BLaER1 treated with 17β-estradiol and CSF1 and Interleukin-3, amounts not matched to agents 10 nM and 100 nM (cell line): ENCODE results near the gene DEFB115.

ENCODE experiments used
- H3K27ac ChIP-seq, 11 experiments: shearing (Covaris generic); formaldehyde crosslinking; 2 replicates each; pipeline ENCODE4 v1.8.1; 2022
- H3K27me3 ChIP-seq, 11 experiments: shearing (Covaris generic); formaldehyde crosslinking; 2 replicates each; pipeline ENCODE4 v1.8.1; 2022
- H3K36me3 ChIP-seq, 11 experiments: shearing (Covaris generic); formaldehyde crosslinking; 2 replicates each; pipeline ENCODE4 v1.8.1; 2022
- H3K4me1 ChIP-seq, 10 experiments: shearing (Covaris generic); formaldehyde crosslinking; 2 replicates each; pipeline ENCODE4 v1.8.1; 2022
- H3K4me2 ChIP-seq, 11 experiments: shearing (Covaris generic); formaldehyde crosslinking; 2 replicates each; pipeline ENCODE4 v1.8.1; 2022
- H3K4me3 ChIP-seq, 10 experiments: shearing (Covaris generic); formaldehyde crosslinking; 2 replicates each; pipeline ENCODE4 v1.8.1; 2022
- H3K9ac ChIP-seq, 11 experiments: shearing (Covaris generic); formaldehyde crosslinking; 2 replicates each; pipeline ENCODE4 v1.8.1; 2022
- H3K9me3 ChIP-seq, 11 experiments: shearing (Covaris generic); formaldehyde crosslinking; replicated peaks in 1 of 11; 2 replicates each; pipeline ENCODE4 v1.8.1; 2022
- H4K20me1 ChIP-seq, 11 experiments: shearing (Covaris generic); formaldehyde crosslinking; 2 replicates each; pipeline ENCODE4 v1.8.1; 2022
- Cebpa-rat ChIP-seq, 11 experiments: shearing (Covaris generic); IDR thresholded peaks; 2 replicates each; pipeline ENCODE4 v1.8.1; 2022

The DEFB115 gene

DNA sequence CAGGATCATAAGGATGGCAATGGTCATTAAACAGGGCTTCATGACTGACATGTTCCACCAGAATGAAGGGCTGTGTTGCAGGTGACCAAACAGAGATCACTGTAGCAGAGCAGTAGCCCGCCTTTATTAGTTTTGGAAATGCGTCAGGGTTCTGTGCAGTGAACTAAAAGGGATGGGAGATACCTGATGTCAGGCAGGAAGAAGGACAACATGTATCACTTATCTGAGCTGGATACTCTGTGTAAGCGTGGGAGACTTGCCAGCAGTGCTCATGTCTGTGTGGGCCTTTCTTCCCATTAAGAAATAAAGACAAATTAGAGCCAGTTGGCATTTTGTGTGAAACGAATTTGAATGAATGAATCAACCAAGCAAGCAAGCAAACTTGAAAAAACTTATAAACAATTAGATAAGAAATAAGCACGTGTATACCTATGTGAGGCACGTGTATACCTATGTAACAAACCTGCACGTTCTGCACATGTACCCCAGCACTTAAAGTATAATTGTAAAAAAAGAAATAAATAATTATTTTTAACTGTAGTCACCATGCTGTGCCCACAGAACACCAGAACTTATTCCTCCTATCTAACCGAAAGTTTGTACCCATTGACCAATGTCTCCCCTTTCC is 51.2 kb downstream of the DEFB115 start, which contains the start of gene DEFB116:
Gene DEFB116 (minus strand): TSS at position 51 of the 628 bp plus-strand sequence. CDS start 0 bp downstream, at position 51.
- H3K9ac ChIP-seq = no peak within 1 kb of the TSS
- H3K4me2 ChIP-seq = no peak within 1 kb of the TSS
- H3K4me3 ChIP-seq = no peak within 1 kb of the TSS
- no peaks in the 10 kb centered on the region for H3K4me1 ChIP-seq
- H3K27me3 ChIP-seq = no peaks in the 10 kb centered on the region
- peaks cover 12 to 38% (median 25%) of the 10 kb centered on the region in 11 experiments for H3K9me3 ChIP-seq
- no peaks in the 10 kb centered on the region for H4K20me1 ChIP-seq
- no peak within 1 kb of the TSS for H3K27ac ChIP-seq
- H3K36me3 ChIP-seq = no peaks in the 10 kb centered on the region
- no peak for TF ChIP-seq Cebpa-rat (IDR thresholded peaks at IDR 0.05)
